SK-N-SH (cell line): ENCODE data around the gene PPM1N. TPM values are rescaled to one million over a fixed set of nuclear protein-coding genes. Genes with fewer than 3 reads are reported as not detected.
A peak's percentile ranks its signal among the peaks of the same experiment; 100 is the strongest.

ENCODE experiments used
- CTCF ChIA-PET: fragments of 300-600, 350-600 bp; formaldehyde crosslinking; extraction: SDS; loops from one replicate; lab custom pipeline; 2021; lab: Yijun Ruan, JAX
- POLR2A ChIA-PET: fragments of 350-600 bp; sonication (Branson Sonifier 250); formaldehyde crosslinking; extraction: SDS; loops from one replicate; lab custom pipeline; 2020; ENCODE audit warnings: antibody characterized with exemption, inconsistent platforms; lab: Yijun Ruan, JAX
- DNase-seq: peaks from one replicate; pipeline ENCODE4 v3.0.0; 2012
- H2AFZ ChIP-seq: fragments of 200-600 bp; sonication (generic); 2 replicates; pipeline ENCODE4 v1.8.1; 2016; ENCODE audit warnings: antibody characterized with exemption, mild to moderate bottlenecking, low read depth
- H3F3A ChIP-seq: fragments of 200-600 bp; sonication (generic); replicated peaks from 2 replicates; pipeline ENCODE3; 2016; ENCODE audit warnings: antibody characterized with exemption, mild to moderate bottlenecking; ENCODE audit not compliant: insufficient read depth
- H3K27ac ChIP-seq, 2 experiments: fragments of 200-500 bp in 1 of 2; fragments of 200-600 bp in 1 of 2; sonication (Bioruptor generic) in 1 of 2; sonication (generic), shearing (Covaris generic) in 1 of 2; 2 replicates each; pipeline versions ENCODE4 v1.5.1 to v1.6.1; 2014 to 2016; ENCODE audit warnings: low read depth in 2 of 2, inconsistent platforms in 1 of 2, low read length in 1 of 2, mild to moderate bottlenecking in 1 of 2, mixed read lengths in 1 of 2
- H3K27me3 ChIP-seq: fragments of 200-600 bp; sonication (generic), shearing (Covaris generic); 2 replicates; pipeline ENCODE4 v1.6.1; 2016; ENCODE audit warnings: mixed run types; ENCODE audit not compliant: insufficient read depth
- H3K36me3 ChIP-seq, 2 experiments: fragments of 200-500 bp in 1 of 2; fragments of 200-600 bp in 1 of 2; sonication (Bioruptor generic) in 1 of 2; sonication (generic) in 1 of 2; replicated peaks in 1 of 2; 2 replicates each; pipeline versions ENCODE3 to v1.5.1; 2014 to 2016; ENCODE audit warnings: low read length in 1 of 2, mild to moderate bottlenecking in 1 of 2; ENCODE audit not compliant: insufficient read depth in 2 of 2, control insufficient read depth in 1 of 2
- H3K4me1 ChIP-seq, 2 experiments: fragments of 200-500 bp in 1 of 2; fragments of 200-600 bp in 1 of 2; sonication (Bioruptor generic) in 1 of 2; sonication (generic), shearing (Covaris generic) in 1 of 2; 2 replicates each; pipeline versions ENCODE4 v1.5.1 to v1.6.1; 2014 to 2016; ENCODE audit warnings: low read depth in 1 of 2, low read length in 1 of 2, mixed run types in 1 of 2; ENCODE audit not compliant: insufficient read depth in 2 of 2, control insufficient read depth in 1 of 2
- H3K4me2 ChIP-seq: fragments of 200-600 bp; sonication (generic), shearing (Covaris generic); 2 replicates; pipeline ENCODE4 v1.6.1; 2017; ENCODE audit warnings: mixed run types
- H3K4me3 ChIP-seq, 2 experiments: fragments of 200-500 bp in 1 of 2; fragments of 200-600 bp in 1 of 2; sonication (Bioruptor generic) in 1 of 2; sonication (generic), shearing (Covaris generic) in 1 of 2; 2 replicates each; pipeline versions ENCODE4 v1.5.1 to v1.8.1; 2014 to 2016; ENCODE audit warnings: low read depth in 2 of 2, inconsistent platforms in 1 of 2, low read length in 1 of 2, mild to moderate bottlenecking in 1 of 2, mixed read lengths in 1 of 2, moderate library complexity in 1 of 2
- H3K79me2 ChIP-seq: fragments of 200-600 bp; sonication (generic); 2 replicates; pipeline ENCODE4 v1.8.1; 2017; ENCODE audit warnings: mild to moderate bottlenecking; ENCODE audit not compliant: insufficient read depth
- H3K9ac ChIP-seq: fragments of 200-600 bp; sonication (generic); 2 replicates; pipeline ENCODE4 v1.6.1; 2017; ENCODE audit warnings: mixed run types
- H3K9me2 ChIP-seq: fragments of 200-600 bp; sonication (generic); 2 replicates; pipeline ENCODE4 v1.6.1; 2017; ENCODE audit warnings: mixed run types
- H3K9me3 ChIP-seq: fragments of 200-600 bp; sonication (generic); 2 replicates; pipeline ENCODE4 v1.6.1; 2017; ENCODE audit warnings: mixed run types, mild to moderate bottlenecking, moderate library complexity
- H4K20me1 ChIP-seq: fragments of 200-600 bp; sonication (generic); 2 replicates; pipeline ENCODE4 v1.6.1; 2017; ENCODE audit warnings: mild to moderate bottlenecking, mixed run types; ENCODE audit not compliant: insufficient read depth
- CHD2 ChIP-seq: fragments of 150-350 bp; IDR thresholded peaks from 2 replicates; pipeline ENCODE4 v1.6.1; 2018; ENCODE audit warnings: low read length; ENCODE audit not compliant: partially characterized antibody
- ELF1 ChIP-seq: IDR thresholded peaks from 2 replicates; pipeline ENCODE4 v1.4.0; 2012
- EZH2phosphoT487 ChIP-seq: fragments of 200-600 bp; sonication (generic); IDR thresholded peaks from 2 replicates; pipeline ENCODE4 v1.6.1; 2017; ENCODE audit warnings: low read depth, mixed run types, mild to moderate bottlenecking, antibody characterized with exemption, moderate library complexity, borderline replicate concordance
- GABPA ChIP-seq: IDR thresholded peaks from 2 replicates; pipeline ENCODE4 v1.4.0; 2012; ENCODE audit warnings: low read depth, mild to moderate bottlenecking
- IRF3 ChIP-seq: fragments of 150-350 bp; IDR thresholded peaks from 2 replicates; pipeline ENCODE4 v1.6.1; 2016; ENCODE audit warnings: mild to moderate bottlenecking, low read depth, low read length
- MEF2A ChIP-seq: IDR thresholded peaks from 2 replicates; pipeline ENCODE4 v1.4.0; 2012; ENCODE audit warnings: low read depth, borderline replicate concordance
- NRF1 ChIP-seq: IDR thresholded peaks from 2 replicates; pipeline ENCODE4 v1.6.1; 2012; ENCODE audit warnings: low read depth, mild to moderate bottlenecking, low read length
- SMC3 ChIP-seq: IDR thresholded peaks from 2 replicates; pipeline ENCODE4 v1.6.1; 2012; ENCODE audit warnings: low read depth, low read length, improper control_type of control experiment
- TEAD4 ChIP-seq: IDR thresholded peaks from 2 replicates; pipeline ENCODE4 v1.4.0; 2012; ENCODE audit warnings: mild to moderate bottlenecking, borderline replicate concordance; ENCODE audit not compliant: insufficient read depth
- YY1 ChIP-seq: IDR thresholded peaks from 2 replicates; pipeline ENCODE4 v1.4.0; 2012; ENCODE audit warnings: low read depth, mild to moderate bottlenecking
- WGBS: methylation state at CpG from one replicate; pipeline ENCODE4 v1.1.6; 2017; ENCODE audit warnings: low lambda C conversion rate; 5-methylcytosine and 5-hydroxymethylcytosine counted together
- polyA plus RNA-seq, 3 experiments: library from polyadenylated mRNA; depleted of rRNA; stranded (reverse); fragments of >200 nt; gene quantifications; 2 replicates each; pipeline ENCODE4 v1.2.3, GENCODE V29; 2012
- TF ChIP-seq, protein P1 (sequence below): IDR thresholded peaks from 2 replicates; pipeline ENCODE4 v1.6.1; 2012; ENCODE audit warnings: mild to moderate bottlenecking, low read depth, low read length, moderate library complexity

The PPM1N gene
- polyA plus RNA-seq, 1 of the 3 experiments (the other 2 are of a cell fraction), result 10.3 TPM

DNA sequence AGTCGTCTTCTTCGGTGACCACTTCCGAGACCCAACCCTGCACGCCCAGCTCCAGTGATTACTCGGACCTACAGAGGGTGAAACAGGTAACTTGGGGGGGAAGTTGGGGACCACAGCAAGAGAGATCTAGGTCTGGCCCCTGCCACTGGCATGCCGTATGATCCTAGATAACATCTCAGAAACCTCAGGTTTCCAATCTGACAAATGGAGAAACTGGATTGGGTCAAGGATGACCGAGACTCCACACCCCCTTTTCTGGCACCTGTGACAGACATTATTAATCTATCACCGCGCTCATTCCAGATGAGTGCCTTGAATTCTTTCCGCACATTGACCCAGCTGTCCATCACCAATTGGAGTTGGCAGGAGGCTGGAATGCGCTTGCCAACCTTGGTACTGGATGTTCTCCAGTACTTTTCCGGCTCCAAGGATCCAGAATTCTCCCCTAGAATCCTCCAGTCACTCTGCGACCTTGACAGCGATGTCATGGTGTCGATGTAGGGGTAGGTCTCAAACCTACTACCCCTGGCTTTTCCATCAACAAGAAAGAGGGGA is 26.4 kb downstream of the PPM1N start:
- H3K27ac ChIP-seq, result no peak overlapping the region
- H4K20me1 ChIP-seq, result peaks cover 20% of the 10 kb centered on the region; the same call in 1 of the 2 replicates
- H3K4me1 ChIP-seq, result no peaks in the 10 kb centered on the region; a peak in 1 of 4 replicates
- H2AFZ ChIP-seq, result no peak overlapping the region
- H3K9ac ChIP-seq, result no peak overlapping the region
- H3K79me2 ChIP-seq, result peaks cover 7% of the 10 kb centered on the region; the same call in 1 of the 2 replicates
- no peak for DNase-seq
- no peaks in the 10 kb centered on the region for H3K27me3 ChIP-seq
- ChIA-PET POLR2A (no interaction called here), CTCF (interaction anchor here (0.6 to 1.1 kb wide), 8 partner anchors 9 to 1495 kb away, joined by 3 to 4 read pairs (median 3); partner anchors contain the start of gene NPAS1)
- 95% methylated on average over 14 of the region's 15 CpGs for WGBS
- no peaks in the 10 kb centered on the region for H3K9me3 ChIP-seq
- TF ChIP-seq, protein P1, sequence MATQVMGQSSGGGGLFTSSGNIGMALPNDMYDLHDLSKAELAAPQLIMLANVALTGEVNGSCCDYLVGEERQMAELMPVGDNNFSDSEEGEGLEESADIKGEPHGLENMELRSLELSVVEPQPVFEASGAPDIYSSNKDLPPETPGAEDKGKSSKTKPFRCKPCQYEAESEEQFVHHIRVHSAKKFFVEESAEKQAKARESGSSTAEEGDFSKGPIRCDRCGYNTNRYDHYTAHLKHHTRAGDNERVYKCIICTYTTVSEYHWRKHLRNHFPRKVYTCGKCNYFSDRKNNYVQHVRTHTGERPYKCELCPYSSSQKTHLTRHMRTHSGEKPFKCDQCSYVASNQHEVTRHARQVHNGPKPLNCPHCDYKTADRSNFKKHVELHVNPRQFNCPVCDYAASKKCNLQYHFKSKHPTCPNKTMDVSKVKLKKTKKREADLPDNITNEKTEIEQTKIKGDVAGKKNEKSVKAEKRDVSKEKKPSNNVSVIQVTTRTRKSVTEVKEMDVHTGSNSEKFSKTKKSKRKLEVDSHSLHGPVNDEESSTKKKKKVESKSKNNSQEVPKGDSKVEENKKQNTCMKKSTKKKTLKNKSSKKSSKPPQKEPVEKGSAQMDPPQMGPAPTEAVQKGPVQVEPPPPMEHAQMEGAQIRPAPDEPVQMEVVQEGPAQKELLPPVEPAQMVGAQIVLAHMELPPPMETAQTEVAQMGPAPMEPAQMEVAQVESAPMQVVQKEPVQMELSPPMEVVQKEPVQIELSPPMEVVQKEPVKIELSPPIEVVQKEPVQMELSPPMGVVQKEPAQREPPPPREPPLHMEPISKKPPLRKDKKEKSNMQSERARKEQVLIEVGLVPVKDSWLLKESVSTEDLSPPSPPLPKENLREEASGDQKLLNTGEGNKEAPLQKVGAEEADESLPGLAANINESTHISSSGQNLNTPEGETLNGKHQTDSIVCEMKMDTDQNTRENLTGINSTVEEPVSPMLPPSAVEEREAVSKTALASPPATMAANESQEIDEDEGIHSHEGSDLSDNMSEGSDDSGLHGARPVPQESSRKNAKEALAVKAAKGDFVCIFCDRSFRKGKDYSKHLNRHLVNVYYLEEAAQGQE, result no peak
- TF ChIP-seq NRF1 (no peak), TEAD4 (no peak), MEF2A (no peak), EZH2phosphoT487 (no peak), GABPA (no peak), SMC3 (no peak), ELF1 (no peak), YY1 (no peak)
- peaks cover 34% of the 10 kb centered on the region for H3F3A ChIP-seq
- no peak overlapping the region for H3K4me3 ChIP-seq
- H3K36me3 ChIP-seq, result peaks cover 27 to 41% of the 10 kb centered on the region in 2 experiments
- no peaks in the 10 kb centered on the region for H3K9me2 ChIP-seq
- no peak overlapping the region for H3K4me2 ChIP-seq

DNA sequence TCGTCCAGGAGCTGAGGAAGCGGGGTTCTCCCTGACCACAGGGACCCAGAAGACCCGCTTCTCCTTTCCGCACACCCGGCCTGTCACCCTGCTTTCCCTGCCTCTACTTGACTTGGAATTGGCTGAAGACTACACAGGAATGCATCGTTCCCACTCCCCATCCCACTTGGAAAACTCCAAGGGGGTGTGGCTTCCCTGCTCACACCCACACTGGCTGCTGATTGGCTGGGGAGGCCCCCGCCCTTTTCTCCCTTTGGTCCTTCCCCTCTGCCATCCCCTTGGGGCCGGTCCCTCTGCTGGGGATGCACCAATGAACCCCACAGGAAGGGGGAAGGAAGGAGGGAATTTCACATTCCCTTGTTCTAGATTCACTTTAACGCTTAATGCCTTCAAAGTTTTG is 27.9 kb downstream of the PPM1N start:
- Histone ChIP-seq H3K4me1 (no peaks in the 10 kb centered on the region; a peak in 1 of 4 replicates), H3K79me2 (no peaks in the 10 kb centered on the region), H3K9ac (no peak overlapping the region), H3K27ac (no peak overlapping the region), H3K9me2 (no peaks in the 10 kb centered on the region), H3K36me3 (peaks cover 24 to 41% of the 10 kb centered on the region in 2 experiments), H2AFZ (no peak overlapping the region), H3K4me3 (no peak overlapping the region), H4K20me1 (peaks cover 20% of the 10 kb centered on the region; the same call in 1 of the 2 replicates), H3K27me3 (no peaks in the 10 kb centered on the region), H3K9me3 (no peaks in the 10 kb centered on the region), H3F3A (peaks cover 31% of the 10 kb centered on the region), H3K4me2 (no peak overlapping the region)
- CTCF ChIA-PET, result interaction anchor here (0.6 to 1.7 kb wide), 4 partner anchors 18 to 302 kb away, joined by 3 to 7 read pairs (median 3); no protein-coding TSS in a partner anchor
- TF ChIP-seq CHD2, result no peak
- peak; percentile 24; the same call in 1 of the 2 replicates for TF ChIP-seq IRF3
- peak; percentile 91 for DNase-seq
- POLR2A ChIA-PET, result no interaction called here
- WGBS, result 83% methylated on average over 9 of the region's 9 CpGs
